Stimulated activated naive CD8-positive, alpha-beta T cell treated with anti-CD3 and anti-CD28 coated beads, Interleukin-15, amount 100 ng/mL, for 72 hours (primary cell): Measurements from ENCODE around the gene SMG1.

ENCODE experiments used
- ATAC-seq: fragments of 150-1000 bp; cut with Tn5 transposase; 2 replicates; pipeline ENCODE4 v1.10.0; 2021; ENCODE audit warnings: mild to moderate bottlenecking, moderate library complexity
- DNase-seq, 2 donors: peaks; one replicate each; pipeline ENCODE4 v3.0.0; 2021 to 2022
- H3K27ac Mint-ChIP-seq, 2 donors: one replicate each; pipeline ENCODE4 v1.8.0; 2022; ENCODE audit warnings: mild to moderate bottlenecking in 2 of 2, mixed read lengths in 2 of 2, moderate library complexity in 2 of 2
- H3K27me3 Mint-ChIP-seq: one replicate; pipeline ENCODE4 v1.8.0; 2022; ENCODE audit warnings: mixed read lengths
- H3K4me1 Mint-ChIP-seq: one replicate; pipeline ENCODE4 v1.8.0; 2022; ENCODE audit warnings: mild to moderate bottlenecking, mixed read lengths
- H3K4me3 Mint-ChIP-seq, 2 donors: one replicate each; pipeline ENCODE4 v1.8.0; 2022; ENCODE audit warnings: mild to moderate bottlenecking in 2 of 2, mixed read lengths in 2 of 2, moderate library complexity in 1 of 2
- H3K9me3 Mint-ChIP-seq, 2 donors: one replicate each; pipeline ENCODE4 v1.8.0; 2022; ENCODE audit warnings: mixed read lengths in 2 of 2

Gene SMG1

GRCh38 chr16:18839555-18839954 is 86.7 kb downstream of the SMG1 start:
- Mint-ChIP-seq H3K9me3 (no peaks in the 10 kb centered on the region), H3K27ac (no peak overlapping the region), H3K4me3 (no peak overlapping the region), H3K27me3 (no peaks in the 10 kb centered on the region), H3K4me1 (peaks cover 25% of the 10 kb centered on the region)
- DNase-seq = no peak
- no peak for ATAC-seq

GRCh38 chr16:18836702-18837101 is 89.5 kb downstream of the SMG1 start:
- H3K4me3 Mint-ChIP-seq = no peak overlapping the region
- DNase-seq (no peak), ATAC-seq (peak; percentile 93)
- peaks cover 25% of the 10 kb centered on the region for H3K4me1 Mint-ChIP-seq
- no peaks in the 10 kb centered on the region for H3K27me3 Mint-ChIP-seq
- peak overlapping the region; percentile 29 to 71 for H3K27ac Mint-ChIP-seq
- no peaks in the 10 kb centered on the region for H3K9me3 Mint-ChIP-seq

DNA sequence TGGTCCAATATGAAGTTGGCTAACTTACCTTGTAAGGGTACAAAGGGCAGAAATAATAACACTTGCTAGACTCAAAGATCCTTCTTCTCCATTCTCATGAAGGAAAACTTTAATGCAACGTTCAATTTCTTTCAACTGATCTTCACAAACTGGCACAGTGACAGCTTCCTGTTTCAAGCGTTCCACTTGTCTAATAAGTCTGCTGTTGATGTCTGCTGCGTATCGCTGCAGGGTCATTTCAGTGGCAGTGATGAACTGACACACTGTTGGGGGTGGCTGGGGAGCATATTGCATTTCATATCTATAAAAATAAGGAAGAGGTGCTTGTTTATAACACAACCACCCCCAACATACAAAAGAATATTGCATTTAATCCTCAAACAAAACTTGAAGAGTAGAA is 91.3 kb downstream of the SMG1 start:
- ATAC-seq (no peak), DNase-seq (no peak)
- Mint-ChIP-seq H3K4me1 (peaks cover 25% of the 10 kb centered on the region), H3K4me3 (no peak overlapping the region), H3K27me3 (no peaks in the 10 kb centered on the region), H3K27ac (no peak overlapping the region), H3K9me3 (no peaks in the 10 kb centered on the region)

- ATAC-seq (no peak), DNase-seq (no peak)
- Mint-ChIP-seq H3K27ac (peak overlapping the region in 1 of 2 donors; percentile 34), H3K27me3 (no peaks in the 10 kb centered on the region), H3K4me1 (peaks cover 25% of the 10 kb centered on the region), H3K4me3 (no peak overlapping the region), H3K9me3 (no peaks in the 10 kb centered on the region)
These were observed 92.3 kb downstream of the SMG1 start for GRCh38 chr16:18833707-18834505.

GRCh38 chr16:18832613-18833012 is 93.6 kb downstream of the SMG1 start:
- ATAC-seq = no peak
- Mint-ChIP-seq H3K9me3 (no peaks in the 10 kb centered on the region), H3K27ac (no peak overlapping the region), H3K27me3 (no peaks in the 10 kb centered on the region), H3K4me1 (peaks cover 17% of the 10 kb centered on the region), H3K4me3 (no peak overlapping the region)
- DNase-seq = no peak

DNA sequence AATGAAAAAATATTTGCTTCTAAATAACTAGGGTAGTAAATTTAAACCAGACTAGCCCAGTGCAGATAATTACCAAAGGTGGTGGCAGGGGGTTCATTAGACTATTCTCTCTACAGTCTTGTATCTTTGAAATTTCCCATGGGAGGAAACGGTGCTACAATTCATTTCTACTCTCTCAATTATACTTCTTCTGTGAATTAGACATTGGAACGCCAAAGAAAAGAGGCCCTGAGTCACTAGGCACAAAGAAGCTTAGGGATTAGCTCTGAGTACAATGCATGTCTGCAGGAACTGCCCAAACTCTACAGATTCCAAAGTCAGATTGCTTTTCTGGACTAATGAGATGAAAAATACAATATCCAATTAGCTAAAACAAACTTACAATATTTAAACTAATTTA is 94.2 kb downstream of the SMG1 start:
- H3K4me3 Mint-ChIP-seq = no peak overlapping the region
- no peaks in the 10 kb centered on the region for H3K9me3 Mint-ChIP-seq
- ATAC-seq (no peak), DNase-seq (no peak)
- no peaks in the 10 kb centered on the region for H3K27me3 Mint-ChIP-seq
- peaks cover 12% of the 10 kb centered on the region for H3K4me1 Mint-ChIP-seq
- no peak overlapping the region for H3K27ac Mint-ChIP-seq

GRCh38 chr16:18829251-18829650 is 97.0 kb downstream of the SMG1 start:
- H3K27ac Mint-ChIP-seq = no peak overlapping the region

DNA sequence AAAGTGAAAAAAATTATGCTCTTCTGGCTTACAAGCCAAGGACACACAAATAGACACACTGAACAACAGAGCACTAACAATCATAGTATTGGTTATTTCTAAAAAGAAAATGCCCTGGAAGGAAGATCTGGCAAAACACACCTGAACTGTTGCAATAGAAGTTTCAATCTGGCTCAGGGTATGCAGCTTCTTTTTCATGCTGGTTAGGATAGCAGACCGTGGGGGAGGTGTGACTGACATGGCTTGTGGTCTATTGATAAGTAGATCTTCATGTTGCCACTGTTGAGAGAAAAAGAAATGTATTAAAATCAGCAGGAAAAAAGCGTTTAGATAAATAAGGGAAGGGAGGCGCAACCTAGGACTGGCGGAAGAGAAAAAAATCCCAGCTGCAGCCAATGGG is 98.3 kb downstream of the SMG1 start:
- DNase-seq = no peak
- no peak overlapping the region for H3K4me3 Mint-ChIP-seq

More at GRCh38 chr16:18829251-18829650, 97.0 kb downstream of the SMG1 start:
- no peak overlapping the region for H3K4me3 Mint-ChIP-seq
- H3K27me3 Mint-ChIP-seq = no peaks in the 10 kb centered on the region
- DNase-seq (no peak), ATAC-seq (no peak)
- no peaks in the 10 kb centered on the region for H3K9me3 Mint-ChIP-seq
- no peaks in the 10 kb centered on the region for H3K4me1 Mint-ChIP-seq

GRCh38 chr16:18816286-18816685 is 109.9 kb downstream of the SMG1 start:
- no peaks in the 10 kb centered on the region for H3K9me3 Mint-ChIP-seq
- no peak for DNase-seq
- no peak overlapping the region for H3K4me3 Mint-ChIP-seq
- no peak for ATAC-seq
- no peaks in the 10 kb centered on the region for H3K27me3 Mint-ChIP-seq
- H3K27ac Mint-ChIP-seq = no peak overlapping the region
- H3K4me1 Mint-ChIP-seq = peaks cover 10% of the 10 kb centered on the region

More for the DNA sequence above, 98.3 kb downstream of the SMG1 start:
- no peak for ATAC-seq
- no peaks in the 10 kb centered on the region for H3K4me1 Mint-ChIP-seq
- H3K27ac Mint-ChIP-seq = peak overlapping the region in 1 of 2 donors; percentile 63
- H3K9me3 Mint-ChIP-seq = no peaks in the 10 kb centered on the region
- no peaks in the 10 kb centered on the region for H3K27me3 Mint-ChIP-seq

DNA sequence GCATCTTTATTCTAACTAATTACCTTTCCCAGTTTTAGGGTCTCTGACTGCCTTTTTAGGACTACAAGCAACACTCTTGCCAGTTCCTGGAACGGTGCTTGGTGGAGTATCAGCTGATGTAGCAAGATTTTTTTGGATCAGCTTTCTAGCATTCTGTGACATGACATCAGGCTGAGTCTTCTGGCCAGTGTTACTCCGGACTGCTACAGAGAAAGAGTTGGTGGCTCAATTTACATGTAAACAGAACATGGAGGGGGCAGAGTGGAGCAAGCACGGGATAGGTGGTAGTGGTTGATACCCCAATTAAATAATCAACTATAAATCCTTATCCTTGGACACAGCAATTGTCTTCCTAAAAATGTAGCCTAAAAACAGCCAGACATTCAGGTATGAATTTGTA is 114.3 kb downstream of the SMG1 start:
- no peak overlapping the region for H3K27ac Mint-ChIP-seq
- ATAC-seq (no peak), DNase-seq (no peak)
- H3K4me3 Mint-ChIP-seq = no peak overlapping the region
- H3K27me3 Mint-ChIP-seq = no peaks in the 10 kb centered on the region
- H3K9me3 Mint-ChIP-seq = no peaks in the 10 kb centered on the region
- no peaks in the 10 kb centered on the region for H3K4me1 Mint-ChIP-seq

DNA sequence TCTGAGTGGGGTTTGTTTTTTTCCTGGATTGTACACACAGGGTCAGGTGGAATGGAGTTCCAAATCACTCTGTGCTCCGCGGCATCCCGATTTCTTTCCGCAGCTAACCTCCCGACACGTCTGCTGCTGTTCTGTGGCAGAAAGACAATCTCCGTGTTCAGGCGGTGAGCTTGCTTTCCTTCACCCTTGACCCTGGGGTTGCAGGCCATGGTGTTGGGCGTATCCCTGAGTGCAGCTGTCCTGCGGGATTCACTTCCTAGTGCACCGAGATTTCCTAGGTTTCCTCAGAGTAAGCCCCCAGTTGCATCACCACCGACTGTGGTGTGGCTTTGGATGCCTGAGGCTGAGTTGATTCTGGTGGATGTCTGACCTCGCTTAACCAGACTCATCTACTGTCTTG is 117.0 kb downstream of the SMG1 start:
- Mint-ChIP-seq H3K27ac (no peak overlapping the region), H3K9me3 (no peaks in the 10 kb centered on the region), H3K4me1 (peaks cover 21% of the 10 kb centered on the region), H3K27me3 (no peaks in the 10 kb centered on the region), H3K4me3 (no peak overlapping the region)
- DNase-seq = no peak
- no peak for ATAC-seq

GRCh38 chr16:18805257-18805773 is 120.9 kb downstream of the SMG1 start:
- no peaks in the 10 kb centered on the region for H3K27me3 Mint-ChIP-seq
- ATAC-seq (no peak), DNase-seq (no peak)
- peaks cover 56% of the 10 kb centered on the region for H3K4me1 Mint-ChIP-seq
- H3K4me3 Mint-ChIP-seq = no peak overlapping the region
- no peaks in the 10 kb centered on the region for H3K9me3 Mint-ChIP-seq
- H3K27ac Mint-ChIP-seq = peak overlapping the region; percentile 47 to 93

- no peak for ATAC-seq
- H3K27me3 Mint-ChIP-seq = no peaks in the 10 kb centered on the region
- peaks cover 64% of the 10 kb centered on the region for H3K4me1 Mint-ChIP-seq
- DNase-seq = no peak
- peak overlapping the region; percentile 61 to 81 for H3K4me3 Mint-ChIP-seq
- H3K9me3 Mint-ChIP-seq = no peaks in the 10 kb centered on the region
- H3K27ac Mint-ChIP-seq = peak overlapping the region; percentile 92 to 93
These were observed 121.7 kb downstream of the SMG1 start for GRCh38 chr16:18804540-18804939.

- ATAC-seq = no peak
- Mint-ChIP-seq H3K9me3 (no peaks in the 10 kb centered on the region), H3K4me1 (peaks cover 71% of the 10 kb centered on the region), H3K4me3 (peak overlapping the region; percentile 83 to 98), H3K27me3 (no peaks in the 10 kb centered on the region), H3K27ac (peak overlapping the region; percentile 93 to 95)
- no peak for DNase-seq
These were observed 122.4 kb downstream of the SMG1 start for GRCh38 chr16:18803569-18804462.

- Mint-ChIP-seq H3K4me3 (peak overlapping the region; percentile 83 to 98), H3K4me1 (peaks cover 78% of the 10 kb centered on the region), H3K9me3 (no peaks in the 10 kb centered on the region), H3K27ac (peak overlapping the region; percentile 95 to 98), H3K27me3 (no peaks in the 10 kb centered on the region)
- ATAC-seq (no peak), DNase-seq (no peak)
These were observed 123.4 kb downstream of the SMG1 start for GRCh38 chr16:18802767-18803343.
